ENCODE data around the gene SHFL.
A peak's percentile ranks its signal among the peaks of the same experiment; 100 is the strongest.

The SHFL gene

DNA sequence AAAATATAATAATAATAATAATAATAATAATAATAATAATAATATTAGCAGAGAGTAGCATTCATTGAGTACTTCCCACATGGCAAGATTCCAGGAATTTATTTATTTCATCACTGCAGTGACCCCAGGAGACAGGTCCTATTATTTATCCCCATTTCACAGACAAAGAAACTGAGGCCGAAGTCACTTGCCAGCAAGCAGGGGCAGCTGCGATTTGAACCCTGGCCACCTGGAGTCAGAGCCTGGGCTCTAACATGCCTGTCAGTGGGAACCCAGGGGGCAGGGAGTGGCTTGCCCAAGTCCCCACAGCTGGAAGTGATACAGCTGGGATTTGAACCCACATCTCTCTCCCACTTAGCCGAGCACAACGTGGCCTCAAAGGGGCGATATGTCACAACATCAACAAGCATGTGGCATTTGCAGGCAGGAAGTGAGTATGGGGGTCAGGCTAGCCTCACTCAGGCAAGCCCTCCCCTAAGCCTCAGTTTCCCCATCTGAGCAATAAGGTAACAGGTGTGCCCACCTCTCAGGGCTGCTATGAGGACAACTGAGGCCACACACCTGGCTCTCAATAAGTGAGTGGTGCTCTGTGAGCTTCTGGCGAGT is 2.9 kb downstream of the SHFL start:
- DNase-seq: no peak

DNA sequence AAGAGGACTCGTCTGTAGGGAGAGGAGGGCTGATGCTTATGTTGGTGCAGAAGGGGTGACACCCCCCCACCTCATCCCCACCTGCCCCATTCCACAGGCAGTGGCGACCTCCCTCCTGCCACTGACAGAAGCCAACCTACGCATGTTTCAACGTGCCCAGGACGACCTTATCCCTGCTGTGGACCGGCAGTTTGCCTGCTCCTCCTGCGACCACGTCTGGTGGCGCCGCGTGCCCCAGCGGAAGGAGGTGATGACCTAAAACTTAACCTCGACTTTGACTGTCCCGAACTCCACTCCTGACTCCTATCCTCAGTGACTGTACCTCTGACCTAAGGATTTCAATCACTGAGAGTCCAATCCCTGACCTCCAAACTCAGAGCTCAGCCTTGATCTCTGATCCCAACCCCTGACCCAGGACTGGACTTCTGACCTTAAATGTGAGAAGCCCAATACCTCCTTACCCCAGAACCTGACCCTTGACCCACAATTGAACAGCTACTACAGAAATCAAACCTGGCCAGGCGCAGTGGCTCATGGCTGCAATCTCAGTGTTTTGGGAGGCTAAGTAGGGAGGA is 3.8 kb downstream of the SHFL start:
- DNase-seq: no peak

DNA sequence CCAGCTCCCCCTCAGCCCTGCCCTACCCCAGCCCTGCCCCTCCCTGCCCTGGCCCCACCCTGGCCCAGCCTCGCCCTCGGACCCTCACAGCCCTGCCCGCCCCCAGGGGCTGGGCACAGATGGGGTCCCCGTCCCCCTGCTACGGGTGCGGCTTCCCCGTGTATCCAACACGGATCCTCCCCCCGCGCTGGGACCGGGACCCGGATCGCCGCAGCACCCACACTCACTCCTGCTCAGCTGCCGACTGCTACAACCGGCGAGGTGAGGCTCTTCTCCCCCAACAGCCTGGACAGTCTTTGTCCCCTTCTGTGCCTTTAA is 5.2 kb downstream of the SHFL start:
- no peak for DNase-seq

DNA sequence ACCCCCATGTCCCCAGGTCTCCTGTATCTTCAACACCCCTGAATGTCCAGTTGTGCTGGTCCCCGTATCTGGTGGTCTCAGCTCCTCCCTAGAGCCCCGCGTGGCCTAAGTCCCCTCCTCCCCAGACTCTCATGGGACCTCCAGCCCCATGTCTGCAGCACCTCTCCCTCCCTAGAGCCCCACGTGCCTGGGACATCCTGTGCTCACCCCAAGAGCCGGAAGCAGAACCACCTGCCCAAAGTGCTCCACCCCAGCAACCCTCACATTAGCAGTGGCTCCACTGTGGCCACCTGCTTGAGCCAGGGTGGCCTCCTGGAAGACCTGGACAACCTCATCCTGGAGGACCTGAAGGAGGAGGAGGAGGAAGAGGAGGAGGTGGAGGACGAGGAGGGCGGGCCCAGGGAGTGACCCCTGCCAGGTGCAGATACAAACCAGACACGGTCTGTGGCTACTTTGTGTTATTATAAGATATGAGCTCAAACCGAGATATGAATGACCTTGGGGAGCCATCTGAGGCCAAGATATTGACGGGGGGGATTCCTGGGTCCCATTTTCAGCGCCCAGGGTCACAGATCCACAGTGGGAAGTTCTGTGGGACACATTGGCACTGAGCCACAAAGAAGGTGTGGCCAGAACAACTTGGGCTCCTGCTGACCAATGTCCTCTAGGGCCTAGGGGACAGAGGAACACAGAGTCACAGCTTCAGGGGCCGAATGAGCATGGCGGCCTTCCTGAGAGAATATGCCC is 6.0 kb downstream of the SHFL start:
- no peak for DNase-seq

DNA sequence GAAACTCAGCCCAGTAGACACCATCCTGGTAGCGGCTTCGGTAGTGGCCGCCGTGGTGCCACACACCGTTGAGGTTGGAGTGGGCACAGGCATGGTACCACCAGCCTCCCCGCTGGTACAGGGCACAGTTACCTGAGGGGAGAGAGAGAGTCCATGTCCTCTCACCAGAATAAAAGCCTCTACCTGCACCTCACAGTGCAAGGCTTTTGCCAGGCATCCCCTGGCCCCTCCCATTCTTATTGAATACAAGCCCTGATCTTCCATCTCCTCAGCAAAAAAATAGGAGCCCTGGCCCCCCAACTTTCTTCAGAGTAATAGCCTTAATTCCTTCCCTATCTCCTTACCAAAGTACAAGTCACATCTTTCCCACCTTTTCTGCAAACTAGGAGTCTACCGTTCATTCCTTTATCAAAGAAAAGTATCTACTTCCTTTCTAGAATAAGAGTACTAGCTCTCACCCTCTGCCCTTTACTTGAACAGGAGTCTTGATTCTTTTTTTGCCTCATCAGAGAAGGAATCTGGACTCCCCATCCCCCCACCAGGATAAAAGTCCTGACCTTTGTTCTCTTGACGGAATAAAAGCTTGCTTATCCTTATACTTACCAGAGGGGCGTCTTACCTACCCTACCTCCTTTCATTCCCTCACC is 6.7 kb downstream of the SHFL start:
- no peak for DNase-seq

DNA sequence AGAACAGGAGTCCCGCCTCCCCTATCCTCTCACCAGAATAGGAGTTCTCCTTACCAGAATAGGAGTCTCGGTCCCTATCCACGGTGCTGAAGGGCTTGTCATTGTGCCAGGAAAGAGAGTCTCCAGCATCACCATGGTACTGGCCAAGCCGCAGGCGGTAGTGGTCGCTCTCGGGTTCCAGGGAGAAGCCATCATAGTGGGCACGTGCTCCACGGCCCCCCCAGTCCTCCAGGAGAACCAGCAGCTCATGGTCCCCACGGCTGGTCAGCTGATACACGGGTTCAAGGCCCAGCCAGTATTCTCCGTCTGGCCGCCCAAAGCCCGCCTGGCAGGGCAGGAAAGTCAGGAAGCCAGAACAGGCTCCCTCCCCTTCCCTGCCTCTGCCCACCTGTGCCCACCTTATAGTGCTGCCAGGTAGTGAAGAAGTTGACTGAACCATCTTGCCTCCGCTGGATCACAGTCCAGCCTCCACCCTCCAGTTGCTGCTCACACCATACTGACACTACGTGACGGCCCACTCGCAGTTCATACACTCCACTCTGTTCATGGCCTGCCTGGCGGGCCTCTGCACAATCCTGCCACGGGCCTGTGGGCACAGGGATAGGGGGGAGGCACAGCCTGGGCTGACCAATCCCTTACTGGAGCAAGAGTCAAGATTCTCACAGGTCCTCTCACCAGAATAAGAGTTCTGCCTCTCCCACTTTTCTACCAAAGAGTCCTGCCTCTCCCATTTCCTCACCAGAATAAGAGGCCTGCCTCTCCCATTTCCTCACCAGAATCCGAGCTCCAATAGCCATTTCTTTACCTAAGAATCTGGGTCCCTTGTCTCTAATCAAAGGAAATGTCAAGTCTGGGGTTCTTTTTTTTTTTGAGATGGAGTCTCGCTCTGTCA is 7.4 kb downstream of the SHFL start:
- DNase-seq: no peak

DNA sequence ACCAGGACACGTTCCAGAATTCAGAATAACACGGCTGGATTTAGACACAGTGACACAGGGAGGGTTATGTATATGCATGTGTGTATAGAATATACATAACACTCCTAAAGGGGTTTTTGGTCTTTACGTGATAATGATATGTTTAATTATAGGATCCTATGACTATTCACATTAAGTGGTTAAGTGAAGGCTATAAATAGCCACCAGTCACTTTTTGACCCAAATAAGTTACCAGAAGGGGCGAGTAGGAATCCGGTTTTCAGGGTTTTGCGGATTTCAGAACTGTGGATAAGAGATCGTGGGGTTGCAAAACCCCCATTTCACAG is 9.5 kb downstream of the SHFL start:
- no peak for DNase-seq

DNA sequence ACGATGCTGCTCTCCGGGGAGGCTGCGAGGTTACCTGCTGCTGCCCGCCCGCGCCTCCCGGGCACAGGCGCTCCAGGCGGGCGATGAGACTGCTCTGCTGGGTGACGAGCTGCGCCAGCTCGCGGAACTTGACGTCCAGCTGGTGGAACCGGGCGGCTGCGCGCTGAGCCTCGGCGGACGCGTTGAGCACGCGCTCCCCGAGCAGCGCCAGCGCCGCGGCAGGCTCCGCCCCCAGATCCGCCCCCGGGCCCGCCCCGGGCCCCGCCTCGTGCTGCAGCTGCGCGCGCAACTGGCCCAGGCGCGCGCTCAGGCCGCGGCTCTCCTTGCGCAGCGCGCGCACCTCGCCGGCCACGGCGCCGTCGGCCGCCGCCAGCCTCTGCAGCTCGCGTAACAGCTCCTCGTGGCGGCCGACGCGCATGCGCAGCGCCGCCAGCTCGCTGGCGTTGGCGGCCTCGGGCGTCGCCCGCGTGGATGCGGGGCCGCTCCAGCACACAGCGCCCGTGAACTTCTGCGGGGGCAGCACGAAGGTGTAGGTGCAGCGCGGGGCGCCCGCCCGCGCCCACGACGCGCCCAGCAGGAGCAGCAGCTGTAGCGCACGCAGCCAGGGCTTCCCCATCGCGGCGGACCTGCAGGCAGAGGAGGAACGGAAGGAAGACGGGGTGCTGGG is 10.0 kb downstream of the SHFL start:
- DNase-seq: peak; percentile 96

DNA sequence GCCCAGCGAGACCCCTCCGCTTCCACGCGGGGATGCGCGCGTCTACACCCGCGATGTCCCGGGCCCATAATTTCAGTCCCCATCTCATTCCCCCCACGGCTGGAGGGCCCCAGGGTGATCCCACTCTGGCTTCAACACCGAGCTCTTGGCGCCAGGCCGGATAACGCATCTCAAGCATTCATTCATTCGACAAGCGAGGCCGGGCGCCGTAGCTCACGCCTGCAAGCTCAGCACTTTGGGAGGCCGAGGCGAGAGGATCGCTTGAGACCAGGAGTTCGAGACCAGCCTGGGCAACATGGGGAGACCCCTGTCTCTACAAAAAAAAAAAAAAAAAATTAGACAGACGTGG is 10.5 kb downstream of the SHFL start:
- no peak for DNase-seq

DNA sequence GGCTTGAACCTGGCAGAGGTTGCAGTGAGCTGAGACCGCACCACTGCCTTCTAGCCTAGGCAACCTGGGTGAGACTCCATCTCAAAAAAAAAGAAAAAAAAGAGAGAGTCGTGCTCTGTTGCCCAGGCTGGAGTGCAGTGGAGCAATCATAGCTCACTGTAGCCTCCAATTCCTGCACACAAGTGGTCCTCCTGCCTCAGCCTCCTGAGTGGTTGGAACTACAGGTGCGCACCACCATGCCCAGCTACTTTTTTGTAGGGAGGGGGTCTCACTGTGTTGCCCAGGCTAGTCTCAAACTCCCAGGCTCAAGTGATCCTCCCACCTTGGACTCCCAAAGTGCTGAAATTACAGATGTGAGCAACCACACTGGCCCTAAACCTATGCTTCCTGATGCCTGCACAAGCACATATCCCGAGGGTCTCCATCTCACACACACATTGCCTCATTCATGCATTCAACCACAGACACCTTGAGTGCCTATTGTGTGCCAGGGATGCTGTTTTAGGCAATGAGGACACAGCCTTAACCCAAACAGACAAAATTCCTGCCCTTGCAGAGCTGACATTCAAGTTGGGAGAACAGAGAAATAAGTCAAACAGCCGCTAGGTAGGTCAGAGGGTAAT is 14.2 kb downstream of the SHFL start:
- DNase-seq: no peak

DNA sequence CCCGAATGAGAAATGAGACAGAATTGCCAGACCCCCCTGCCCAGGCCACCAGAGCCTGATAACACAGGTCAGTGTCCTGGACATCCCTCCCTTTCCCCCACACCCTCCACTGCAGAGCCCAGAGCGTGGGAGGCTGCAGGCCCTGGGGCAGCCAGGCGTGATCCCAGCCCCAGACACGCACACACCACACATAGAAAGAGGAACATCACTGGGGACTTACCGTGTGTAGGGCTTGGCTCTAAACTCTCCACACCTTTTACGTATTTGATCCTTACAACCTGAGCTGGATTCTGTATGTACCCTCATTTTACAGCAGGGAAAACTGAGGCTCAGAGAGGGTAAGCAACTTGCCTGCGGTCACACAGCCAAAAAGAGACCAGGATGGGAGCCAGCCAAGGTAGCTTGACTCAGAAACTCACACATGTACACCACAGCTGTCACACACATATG is 16.7 kb downstream of the SHFL start:
- DNase-seq: no peak

DNA sequence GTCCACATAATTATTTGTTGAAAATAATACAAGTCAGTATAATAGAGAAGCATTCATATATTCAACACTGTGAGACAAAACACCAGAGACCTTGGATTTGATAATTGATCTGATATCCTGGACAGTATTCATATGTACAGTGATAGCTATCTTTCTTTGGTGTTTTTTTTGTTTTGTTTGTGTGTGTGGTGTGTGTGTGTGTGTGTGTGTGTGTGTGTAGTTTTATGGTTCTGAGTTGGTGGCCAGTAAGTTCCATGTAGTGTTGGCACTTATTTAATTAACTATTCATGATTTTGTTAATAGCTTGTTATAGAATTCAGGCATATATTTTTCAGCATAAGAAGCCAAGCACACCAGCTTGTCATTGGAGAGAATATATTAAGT is 18.0 kb downstream of the SHFL start:
- DNase-seq: no peak

DNA sequence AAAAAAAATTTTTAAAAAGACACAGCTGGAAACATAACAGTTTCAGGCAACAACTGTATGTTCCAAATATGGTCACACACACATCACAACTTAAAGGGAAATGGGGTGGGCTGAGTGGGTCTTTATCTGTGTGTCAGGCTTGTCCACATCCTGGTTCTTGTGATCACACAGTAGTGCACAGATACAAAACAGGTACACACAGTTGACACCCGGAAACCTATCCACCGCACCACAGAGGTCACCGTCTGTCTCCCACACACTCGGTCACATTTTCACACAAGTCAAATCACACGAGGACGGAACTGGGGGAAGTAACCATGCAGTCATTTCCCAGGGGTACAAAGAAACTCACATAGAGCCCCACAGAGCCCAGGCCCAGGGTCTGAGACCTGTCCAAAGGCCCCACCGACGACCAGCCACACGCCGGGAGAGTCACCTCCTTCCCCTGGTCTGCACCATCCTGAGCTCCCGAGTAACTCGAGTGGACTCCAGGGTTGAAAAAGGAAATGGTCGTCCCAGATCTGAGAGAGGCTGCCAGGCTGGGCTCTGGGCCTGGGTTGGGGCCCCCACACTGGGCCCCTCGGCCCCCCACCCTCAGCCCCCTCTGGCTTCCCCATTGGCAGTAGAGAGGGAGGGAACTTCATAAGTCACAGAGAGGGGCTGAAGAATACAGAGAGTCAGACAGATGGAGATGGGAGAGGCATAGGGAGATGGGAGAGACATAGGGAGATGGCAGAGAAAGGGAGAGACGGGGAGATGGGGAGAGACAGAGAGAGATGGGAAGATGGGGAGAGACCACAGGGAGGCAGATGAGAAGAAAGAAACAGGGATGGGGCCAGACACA is 18.8 kb downstream of the SHFL start:
- DNase-seq: no peak

DNA sequence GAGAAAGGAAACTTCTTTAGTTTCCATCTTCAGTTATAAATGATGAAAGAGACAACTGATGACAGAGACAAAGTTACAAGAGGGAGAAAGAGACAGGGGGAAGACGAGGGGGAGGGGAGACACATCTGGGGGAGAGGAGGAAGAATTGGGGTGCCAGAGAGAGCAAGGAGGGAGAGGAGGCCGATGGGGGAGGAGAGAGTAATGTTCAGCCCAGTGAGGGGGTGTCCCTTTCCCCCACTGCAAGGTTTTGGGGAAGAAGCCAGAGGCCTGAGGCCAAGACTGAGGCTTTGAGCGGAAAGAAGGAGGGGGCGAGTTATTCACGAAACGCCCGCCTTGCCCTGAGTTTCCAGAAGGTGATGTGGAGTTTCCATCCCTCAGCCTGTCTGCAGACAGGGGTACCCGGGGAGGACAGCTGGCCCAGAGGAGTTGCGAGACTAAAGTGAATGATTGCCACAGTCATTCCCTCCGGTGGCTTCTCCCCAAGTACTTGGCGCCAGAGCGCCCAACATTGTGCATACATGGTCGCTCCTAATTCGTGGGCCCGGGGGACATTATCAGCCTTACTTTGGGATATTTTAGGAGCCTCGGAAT is 19.5 kb downstream of the SHFL start:
- no peak for DNase-seq

DNA sequence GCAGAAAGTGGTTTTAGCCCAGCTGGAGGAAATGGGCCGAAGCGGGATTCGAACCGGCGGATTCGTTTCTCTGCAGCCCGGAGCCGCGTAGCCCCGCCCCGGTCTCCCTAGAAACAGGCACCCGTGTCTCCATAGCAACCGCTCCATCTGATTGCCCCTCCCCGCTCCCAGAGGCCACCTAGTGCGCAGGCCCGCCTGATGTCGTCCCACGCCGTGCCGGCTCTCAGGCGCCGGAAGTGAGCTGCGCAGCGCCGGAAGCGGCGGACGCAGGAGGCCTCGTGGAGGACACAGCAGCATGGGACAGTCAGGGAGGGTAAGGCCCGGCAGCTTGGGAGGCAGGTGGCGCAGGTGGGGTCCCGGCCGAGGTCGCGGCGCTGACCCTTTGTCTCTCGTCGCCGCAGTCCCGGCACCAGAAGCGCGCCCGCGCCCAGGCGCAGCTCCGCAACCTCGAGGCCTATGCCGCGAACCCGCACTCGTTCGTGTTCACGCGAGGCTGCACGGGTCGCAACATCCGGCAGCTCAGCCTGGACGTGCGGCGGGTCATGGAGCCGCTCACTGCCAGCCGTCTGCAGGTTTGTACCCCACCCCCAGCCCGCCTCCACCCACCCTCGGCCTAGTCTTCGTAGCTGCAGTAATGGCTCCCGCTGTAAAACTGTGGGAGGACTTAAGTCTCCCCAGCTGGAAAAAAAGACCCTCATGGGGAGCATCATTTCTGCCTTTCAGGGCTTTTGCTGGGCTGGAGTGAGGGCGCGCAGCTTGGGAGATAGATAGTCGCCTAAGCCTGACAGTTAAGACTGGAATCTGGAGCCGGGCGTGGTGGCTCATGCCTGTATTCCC is 20.2 kb downstream of the SHFL start, which contains the start of gene PPAN:
TSS of gene PPAN (plus strand) at position 263 of the 837 bp plus-strand sequence. CDS start at position 296, 33 bp downstream.
- DNase-seq: peak; percentile 100

DNA sequence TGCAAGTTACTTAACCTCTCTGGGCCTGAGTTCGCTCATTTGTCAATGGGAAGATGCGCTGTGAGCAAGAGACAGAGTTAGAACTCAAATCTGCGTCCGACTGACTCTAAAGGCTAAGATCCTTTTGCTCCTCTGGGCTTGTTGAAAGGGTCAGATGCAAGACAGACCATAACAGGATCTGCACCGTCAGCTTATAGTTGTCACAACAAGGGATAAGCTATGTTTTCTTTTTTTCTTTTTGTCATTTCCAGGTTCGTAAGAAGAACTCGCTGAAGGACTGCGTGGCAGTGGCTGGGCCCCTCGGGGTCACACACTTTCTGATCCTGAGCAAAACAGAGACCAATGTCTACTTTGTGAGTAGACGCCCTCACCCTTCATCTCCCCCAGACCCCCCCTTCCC is 21.1 kb downstream of the SHFL start:
- no peak for DNase-seq

DNA sequence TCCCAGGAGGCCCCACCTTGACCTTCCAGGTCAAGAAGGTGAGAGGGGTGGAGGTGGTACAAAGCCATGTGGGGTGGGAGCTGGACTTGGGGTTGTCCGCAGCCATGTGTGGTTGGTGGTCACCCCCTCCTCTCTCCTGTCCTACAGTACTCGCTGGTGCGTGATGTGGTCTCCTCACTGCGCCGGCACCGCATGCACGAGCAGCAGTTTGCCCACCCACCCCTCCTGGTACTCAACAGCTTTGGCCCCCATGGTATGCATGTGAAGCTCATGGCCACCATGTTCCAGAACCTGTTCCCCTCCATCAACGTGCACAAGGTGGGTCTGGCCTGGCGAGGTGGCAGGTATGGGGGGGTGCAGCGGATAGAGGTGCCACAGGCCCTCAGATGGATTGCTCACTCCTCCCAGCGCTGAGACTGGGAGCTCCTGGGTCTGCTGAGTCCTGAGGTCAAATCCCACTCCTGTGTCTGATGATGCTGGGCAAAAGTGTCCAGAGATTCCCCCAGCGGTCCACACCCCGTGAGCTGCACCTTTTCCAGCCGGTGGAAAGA is 21.8 kb downstream of the SHFL start:
- DNase-seq: no peak

DNA sequence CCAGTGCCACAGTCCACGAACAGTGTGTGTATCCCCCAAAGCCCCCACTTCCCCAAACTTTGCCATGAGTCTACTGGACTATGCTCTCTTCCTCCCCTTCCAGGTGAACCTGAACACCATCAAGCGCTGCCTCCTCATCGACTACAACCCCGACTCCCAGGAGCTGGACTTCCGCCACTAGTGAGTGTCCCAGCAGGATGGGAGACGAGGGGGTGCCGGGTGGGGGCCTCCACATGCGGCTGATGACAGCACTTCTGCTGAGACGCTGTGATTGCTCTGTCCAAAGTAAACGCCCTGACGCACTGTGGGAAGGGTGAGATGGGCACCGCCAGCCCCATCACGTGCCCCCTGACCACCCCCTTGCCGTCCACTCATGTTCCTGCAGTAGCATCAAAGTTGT is 23.4 kb downstream of the SHFL start:
- DNase-seq: no peak

All from RPMI8226 (cell line).